ENCODE measurements around the gene SELENOK. TPM values are rescaled to one million over a fixed set of nuclear protein-coding genes. Genes with fewer than 3 reads are reported as not detected.
A peak's percentile ranks its signal among the peaks of the same experiment; 100 is the strongest.
"Not testable (repeated sequence)": the region's sequence is repeated elsewhere in the genome, so short reads cannot be mapped to it uniquely, and the experiment has no call there.

Gene SELENOK
- 23.7 TPM for total RNA-seq

DNA sequence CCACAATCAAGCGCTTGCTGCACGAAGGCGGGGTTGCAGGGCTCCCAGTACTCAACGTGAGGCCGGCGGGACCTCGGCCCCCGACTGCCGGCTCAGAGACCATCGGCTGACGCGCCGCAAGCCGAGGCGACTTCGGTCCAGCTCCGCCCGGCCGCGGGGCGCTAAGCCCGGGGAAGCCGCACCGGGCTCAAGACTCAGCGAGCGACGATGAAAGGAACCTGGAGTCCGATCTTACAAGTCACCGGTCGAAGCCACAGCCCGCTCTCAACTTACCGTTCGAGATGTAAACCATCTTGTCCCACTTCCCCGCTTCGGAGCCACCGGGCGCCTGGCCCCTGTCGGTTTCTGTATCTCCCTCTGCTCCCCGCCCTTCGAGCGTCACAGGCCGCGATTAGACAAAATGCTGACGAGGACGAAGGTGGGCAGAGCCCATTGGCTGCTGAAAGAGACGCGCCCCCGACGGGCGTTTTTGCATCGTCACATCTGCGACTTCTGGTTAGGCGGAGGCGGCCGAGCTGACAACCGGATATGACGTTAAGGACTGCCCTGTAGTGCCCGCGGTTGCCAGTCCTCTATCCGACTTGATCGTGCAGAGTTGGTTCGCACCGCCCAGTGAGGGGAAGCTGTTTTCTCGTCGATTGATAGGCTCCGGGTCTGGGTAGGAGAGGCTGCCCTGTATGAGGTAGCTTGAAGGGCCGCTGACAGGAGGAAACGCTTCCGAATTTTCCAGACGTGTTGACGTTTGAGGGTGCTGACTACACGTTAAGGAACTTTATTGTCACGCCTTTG is at the start of gene SELENOK:
SELENOK (minus strand) TSS at position 363 of the 789 bp plus-strand sequence.
- peak; percentile 98 for ATAC-seq

DNA sequence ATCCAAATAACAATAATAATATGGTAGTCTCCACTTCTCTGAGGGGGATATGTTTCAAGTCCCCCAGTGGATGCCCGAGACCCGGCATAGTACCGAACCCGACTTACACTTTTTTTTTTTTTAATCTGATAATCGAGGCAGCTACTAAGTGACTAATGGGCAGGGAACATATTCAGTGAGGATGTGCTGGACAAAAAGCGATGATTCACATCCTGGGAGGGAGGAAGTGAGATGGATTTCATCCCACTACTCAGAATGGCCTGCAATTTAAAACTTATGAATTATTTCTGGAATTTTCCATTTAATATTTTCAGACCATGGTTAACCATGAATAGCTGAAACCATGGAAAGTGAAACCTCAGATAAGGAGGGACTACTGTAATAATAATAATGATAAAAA is 49.5 kb upstream of the SELENOK start:
- ATAC-seq = no peak

DNA sequence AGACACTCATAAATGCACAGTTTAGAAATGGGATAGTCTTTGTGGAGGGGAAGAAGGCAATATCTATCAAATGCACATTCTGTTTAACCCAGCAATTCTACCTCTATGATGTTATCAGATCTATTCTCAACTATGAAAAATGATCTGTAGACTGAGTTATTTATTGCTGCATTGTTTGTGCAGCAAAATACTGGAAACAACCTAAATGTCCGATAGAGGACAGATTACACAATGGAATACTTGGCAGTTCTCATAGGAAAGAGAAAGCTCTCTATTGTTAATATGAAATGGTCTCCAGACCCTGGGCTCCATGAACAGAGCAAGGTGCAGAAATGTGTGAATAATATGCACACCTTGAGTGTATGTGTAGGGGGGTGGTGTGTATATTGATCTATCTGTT is 49.0 kb upstream of the SELENOK start:
- ATAC-seq = no peak

DNA sequence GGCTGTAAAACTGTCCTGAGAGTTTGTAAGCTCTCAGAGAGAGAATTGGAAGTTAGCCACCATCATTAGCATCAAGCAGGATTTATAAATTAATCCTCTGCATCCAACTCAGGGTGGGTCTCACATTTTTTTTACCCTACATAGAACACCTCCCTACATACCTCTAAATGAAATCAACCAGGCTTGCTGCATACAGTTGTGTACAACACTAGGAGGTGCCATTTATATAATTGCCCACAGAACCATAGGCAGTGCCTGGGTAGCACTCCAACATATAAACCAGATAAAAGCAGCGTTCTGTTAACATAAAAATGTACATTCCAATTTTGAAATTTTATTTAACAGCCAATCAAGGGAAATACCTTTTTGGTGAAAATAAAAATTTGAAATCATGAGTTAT is 48.2 kb upstream of the SELENOK start:
- ATAC-seq = no peak

DNA sequence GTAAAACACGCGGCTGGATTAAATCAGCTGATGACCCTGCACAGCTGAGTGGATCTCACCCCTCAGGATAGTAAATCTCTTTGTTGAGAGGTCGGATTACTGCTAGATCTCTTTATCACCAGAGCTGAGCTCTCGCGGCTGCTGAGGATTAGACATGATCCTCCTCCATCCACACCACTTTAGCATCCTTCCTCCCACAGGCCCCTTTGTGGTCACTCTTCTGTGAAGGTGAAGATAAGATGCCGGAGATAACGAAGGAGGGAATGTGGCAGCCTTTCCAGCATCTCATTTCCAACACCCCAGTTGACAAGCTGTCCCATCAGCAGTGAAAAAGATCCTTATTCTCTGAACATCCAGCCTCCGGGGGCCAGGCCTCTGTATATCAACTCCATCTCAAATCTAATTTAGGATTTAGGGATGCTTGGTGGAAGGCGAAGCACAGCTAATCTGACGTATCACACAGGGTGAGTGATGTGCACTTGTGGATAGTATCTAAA is 47.5 kb upstream of the SELENOK start:
- no peak for ATAC-seq

DNA sequence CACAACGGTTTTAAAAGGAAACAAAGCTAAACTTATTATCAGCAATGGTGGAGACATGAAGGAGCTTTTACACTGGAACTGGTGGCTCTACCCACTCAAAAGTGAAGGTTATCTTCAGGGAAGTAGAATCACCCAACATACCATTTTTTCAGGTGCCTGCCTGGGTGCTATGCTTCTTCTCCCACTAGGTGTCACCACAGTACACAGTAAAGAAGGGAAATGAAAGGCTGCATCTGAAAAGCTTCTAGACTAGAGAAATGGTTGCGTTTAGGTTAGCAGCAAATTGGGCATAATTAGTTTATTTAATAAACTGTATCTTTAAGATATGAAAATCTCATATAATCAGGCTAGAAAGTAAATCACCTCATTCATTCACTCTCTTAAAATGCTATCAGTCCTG is 47.0 kb upstream of the SELENOK start:
- peak; percentile 71 for ATAC-seq

DNA sequence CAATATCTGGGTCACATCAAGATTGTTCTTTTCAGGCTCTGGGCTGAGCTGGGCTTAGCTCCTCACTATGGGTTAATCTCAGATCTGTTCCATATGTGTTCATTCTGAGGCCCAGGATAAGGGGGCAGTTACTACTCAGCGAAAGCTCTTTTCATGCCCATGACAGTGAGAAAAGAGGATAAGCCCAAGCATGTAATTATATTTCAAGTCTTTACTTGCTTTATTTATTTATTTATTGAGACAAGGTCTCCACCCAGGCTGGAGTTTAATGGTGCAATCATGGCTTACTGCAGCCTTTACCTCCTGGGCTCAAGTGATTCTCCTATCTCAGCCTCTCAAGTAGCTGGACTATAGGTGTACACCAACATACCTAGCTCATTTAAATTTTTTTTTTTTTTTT is 44.7 kb upstream of the SELENOK start:
- ATAC-seq = peak; percentile 81

DNA sequence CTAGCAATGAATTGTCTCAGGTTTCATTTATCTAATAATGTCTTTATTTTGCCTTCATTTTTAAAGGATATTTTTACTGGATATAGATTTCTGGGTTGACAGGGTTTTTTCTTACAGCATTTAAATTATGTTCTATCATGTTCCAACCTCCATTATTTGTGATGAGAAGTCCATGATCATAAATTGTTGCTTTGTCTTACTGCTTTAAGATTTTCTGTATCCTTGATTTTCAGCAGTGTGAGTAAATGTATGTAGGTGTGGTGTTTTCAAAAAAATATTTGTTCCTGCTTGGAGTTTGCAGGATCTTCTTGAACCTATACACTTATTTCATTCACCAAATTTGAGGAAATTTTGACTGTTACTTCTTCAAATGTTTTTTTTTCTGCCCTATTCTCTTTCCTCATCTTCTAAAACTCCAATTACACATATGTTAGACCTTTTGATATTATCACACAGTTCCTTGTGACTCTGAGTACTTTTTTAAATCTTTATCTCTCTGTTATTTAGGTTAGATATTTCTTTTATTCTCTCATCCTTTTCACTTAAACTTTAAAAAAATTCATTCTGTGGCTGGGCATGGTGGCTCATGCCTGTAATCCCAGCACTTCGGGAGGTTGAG is 43.7 kb upstream of the SELENOK start:
- ATAC-seq = no peak

DNA sequence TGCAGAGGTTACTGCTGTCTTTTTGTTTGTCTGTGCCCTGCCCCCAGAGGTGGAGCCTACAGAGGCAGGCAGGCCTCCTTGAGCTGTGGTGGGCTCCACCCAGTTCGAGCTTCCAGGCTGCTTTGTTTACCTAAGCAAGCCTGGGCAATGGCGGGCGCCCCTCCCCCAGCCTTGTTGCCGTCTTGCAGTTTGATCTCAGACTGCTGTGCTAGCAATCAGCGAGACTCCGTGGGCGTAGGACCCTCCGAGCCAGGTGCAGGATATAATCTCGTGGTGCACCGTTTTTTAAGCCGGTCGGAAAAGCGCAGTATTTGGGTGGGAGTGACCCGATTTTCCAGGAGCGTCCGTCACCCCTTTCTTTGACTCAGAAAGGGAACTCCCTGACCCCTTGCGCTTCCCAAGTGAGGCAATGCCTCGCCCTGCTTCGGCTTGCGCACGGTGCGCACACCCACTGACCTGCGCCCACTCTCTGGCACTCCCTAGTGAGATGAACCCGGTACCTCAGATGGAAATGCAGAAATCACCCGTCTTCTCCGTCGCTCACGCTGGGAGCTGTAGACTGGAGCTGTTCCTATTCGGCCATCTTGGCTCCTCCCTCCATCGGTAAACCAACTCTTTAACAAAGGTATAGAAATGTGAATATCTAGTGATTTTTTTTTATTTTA is 35.7 kb upstream of the SELENOK start:
- ATAC-seq = not testable (repeated sequence)

DNA sequence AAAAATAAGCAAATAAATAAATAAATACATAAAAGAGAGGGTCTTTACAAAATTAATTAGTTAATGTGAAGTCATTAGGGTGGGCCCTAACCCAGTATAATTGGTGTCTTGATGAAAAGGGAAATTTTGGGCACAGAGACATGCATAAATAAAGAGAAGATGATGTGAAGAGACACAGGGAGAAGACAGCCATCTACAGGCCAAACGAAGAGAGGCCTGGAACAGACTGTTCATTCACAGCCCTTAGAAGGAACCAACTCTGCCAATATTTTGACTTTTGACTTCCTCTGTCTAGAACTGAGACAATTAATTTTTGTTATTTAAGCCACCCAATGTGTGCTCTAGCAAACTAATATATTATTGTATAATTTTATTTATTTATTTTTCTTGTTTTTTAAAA is 29.6 kb upstream of the SELENOK start:
- no peak for ATAC-seq

DNA sequence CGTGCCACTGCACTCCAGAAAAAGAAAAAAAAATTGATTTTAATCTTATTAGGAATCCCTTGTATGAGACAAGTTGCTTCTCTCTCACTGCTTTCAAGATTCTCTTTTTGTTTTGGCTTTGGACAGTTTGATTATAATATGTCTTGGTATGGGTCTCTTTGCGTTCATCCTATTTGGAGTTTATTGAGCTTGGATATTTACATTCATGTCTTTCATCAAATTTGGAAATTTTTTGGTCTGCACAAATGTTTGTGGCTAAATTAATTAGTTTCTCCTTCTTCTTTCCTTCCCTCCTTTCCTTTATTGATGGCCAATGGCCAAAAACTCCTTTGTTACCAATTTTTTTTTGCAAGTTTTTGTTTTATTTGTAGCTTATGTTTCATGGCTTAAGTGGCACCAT is 28.1 kb upstream of the SELENOK start:
- no peak for ATAC-seq

DNA sequence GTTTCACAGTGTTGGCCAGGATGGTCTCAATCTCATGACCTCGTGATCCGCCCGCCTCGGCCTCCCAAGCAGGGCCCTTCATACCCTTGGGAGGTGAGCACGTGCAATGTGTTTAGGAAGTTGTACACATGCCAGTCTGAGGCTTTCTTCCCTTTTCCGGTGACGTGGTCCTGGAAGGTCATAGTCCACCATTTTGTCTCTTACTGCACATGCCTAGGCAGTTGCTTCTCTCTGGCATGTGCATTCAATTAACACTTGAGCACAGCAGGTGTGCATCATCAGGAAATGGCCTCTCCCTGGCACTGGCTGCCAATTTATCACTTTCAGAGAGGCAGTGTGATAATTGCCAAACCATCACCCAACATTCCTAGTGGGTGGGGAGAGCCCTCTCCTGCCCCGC is 21.7 kb upstream of the SELENOK start:
- ATAC-seq = no peak

DNA sequence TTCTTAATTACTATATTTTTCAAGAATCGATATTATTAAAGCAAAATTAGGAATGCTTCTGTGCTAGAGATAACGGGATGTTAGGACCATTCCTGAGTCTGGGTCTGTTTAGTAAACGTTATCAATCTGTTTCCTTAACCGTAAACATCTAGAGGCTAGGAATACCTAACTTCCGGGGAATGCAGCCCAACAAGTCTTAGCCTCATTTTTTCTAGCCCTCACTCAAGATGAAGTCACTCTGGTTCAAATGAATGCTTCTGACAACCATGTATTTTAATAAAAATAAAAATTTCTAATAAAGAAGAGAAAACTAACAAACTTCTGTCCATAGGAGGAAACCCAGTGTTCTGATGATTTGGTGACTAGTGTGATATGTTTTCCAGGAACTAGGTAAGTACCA is 11.1 kb upstream of the SELENOK start:
- ATAC-seq = no peak

DNA sequence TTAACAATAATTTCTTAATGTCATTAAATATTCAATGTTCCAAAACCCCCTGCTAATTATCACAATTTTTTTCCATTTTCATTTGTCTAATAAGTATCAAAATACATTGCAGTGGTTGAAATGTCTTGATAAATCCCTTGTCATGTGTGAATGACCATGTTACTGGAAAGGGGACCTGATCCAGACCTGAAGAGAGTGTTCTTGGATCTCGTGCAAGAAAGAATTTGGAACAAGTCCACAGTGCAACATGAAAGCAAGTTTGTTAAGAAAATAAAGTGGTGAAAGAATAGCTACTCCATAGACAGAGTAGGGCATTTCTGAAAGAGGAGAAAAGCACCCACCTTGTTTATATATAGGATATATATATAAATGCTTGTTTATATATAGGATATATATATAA is 10.4 kb upstream of the SELENOK start:
- no peak for ATAC-seq

DNA sequence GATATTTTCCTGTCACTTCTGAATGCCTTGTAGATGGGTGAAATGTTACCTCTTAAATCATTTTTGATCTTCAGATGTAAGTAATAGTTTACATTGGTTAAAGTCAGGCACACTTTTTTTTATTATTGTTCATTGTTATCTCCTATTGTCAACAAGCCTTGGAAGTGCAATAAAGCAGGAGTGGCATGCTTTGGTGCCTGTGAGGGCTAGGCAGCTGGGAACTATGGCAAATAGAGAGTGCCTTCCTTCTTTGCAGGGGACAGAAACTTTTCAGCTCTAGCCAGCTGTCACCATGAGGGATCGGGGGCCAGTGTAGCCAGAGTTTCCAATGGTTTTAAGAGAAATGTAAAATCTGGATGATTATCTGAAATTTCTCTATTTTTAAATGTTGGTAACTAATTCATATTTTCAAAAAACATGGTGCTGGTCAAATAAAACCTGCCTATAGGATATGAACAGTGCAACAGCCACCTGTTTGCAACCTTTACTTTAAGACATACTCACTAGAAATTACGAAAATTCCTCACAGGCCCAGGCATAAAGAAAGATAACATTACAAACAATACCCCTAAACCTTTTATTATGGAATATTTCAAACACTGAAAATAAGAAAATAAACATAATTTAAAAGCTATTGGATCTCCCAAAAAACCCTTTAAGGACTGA is 9.1 kb upstream of the SELENOK start:
- ATAC-seq = no peak

DNA sequence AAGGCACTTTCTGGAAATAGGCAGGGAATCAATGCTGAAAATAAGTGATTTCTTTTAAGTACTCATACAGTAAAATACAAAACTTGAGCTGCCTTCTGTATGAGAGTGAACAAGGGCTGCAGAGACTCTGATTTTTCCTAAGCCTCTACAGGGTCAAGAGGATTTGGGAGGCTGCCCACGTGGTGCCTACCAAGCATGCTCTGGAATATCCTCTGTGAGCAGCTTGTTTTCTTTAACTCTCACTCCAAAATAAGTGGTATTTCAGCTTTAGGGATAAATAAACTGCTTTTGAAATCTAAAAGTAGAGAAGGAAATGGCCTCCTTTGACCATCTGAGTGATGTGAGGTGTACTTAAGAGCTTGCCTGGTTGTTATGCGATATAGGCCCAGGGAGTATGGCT is 8.1 kb upstream of the SELENOK start:
- ATAC-seq = no peak

DNA sequence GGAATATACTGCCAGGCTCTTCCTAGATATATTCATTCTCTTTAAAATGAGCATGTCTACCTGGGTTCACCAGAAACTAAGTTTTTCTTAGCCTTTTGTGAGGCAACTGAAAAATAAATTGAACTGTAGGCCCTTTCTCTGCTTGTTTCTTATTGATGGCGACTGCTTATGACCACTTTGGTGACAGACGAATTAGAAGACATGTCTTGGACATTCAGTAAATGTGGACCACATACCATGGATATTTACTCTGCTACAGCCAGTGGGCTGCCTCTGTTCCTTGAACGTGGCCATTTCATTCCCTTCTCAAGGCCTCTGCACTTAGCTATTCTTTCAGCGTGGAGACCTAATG is 603 bp upstream of the SELENOK start:
- ATAC-seq = no peak

DNA sequence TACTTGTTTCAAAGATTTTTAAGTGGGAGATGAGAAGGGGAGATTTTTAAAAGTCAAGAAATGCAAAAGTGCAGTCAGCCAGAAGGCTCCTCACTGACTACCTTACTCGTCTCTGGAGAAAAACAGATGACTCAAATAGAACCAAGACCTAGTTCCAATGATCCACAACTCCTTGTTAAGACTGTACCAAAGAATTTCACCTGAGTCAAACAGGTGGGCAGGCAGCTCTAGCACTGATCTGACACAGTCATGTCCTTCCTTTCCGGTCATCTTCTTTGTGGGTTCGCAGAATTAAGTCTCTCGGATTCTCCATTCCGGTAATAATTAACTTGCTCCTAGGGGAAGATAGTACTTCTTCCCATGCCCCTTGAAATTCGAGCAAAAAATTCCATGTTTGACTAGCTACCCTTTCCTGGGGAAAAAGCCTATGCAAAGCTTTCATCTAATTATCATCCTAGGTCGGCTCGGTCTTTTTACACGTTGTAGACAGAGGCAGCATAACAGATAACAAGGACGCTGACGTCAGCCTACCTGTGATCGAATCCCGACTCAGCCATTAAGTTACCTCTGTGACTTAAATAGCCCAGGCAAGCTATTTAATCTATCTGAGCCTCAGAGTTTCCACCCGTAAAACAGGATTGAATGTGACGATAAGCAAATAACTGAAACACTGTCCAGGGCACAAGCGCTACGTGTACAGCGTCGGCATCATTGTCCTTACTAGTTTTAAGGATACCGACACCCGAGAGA is 758 bp downstream of the SELENOK start:
- peak; percentile 12 for ATAC-seq

DNA sequence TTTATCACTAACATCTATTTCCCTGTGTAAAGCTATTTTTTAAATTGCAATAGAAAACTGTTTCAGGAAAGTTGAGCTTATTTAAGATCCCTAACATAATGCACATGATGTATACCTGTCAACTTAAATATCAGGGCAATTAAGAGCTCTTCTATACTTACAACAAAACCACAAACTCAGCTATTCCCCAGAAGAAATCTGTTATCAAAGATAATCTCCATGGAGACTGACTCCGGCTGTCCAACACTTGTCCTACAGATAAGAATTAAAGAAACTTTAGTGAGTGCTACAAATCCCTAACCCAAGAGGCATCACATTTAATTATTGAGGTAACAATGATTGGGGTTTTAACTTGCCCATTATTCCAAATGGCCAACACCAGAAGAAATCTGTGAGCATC is 3.4 kb downstream of the SELENOK start:
- ATAC-seq = no peak

DNA sequence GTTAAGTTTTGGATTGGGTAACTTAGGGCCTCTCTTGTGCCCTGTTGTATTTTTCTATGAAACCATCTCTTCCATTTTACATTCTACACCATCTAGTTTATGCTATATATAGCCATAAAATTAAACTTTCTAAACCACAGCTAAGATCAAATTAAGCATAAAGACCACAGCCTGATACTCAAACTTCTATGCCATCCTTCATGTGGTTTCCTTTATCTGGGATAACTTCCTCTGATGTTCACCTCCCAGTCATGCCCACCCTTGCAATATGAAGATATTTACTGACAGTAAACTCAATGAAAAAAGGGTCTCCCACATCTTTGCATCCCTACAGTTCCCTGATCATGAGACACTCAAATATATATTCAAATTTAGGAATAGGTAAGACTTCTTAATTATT is 4.2 kb downstream of the SELENOK start:
- no peak for ATAC-seq

DNA sequence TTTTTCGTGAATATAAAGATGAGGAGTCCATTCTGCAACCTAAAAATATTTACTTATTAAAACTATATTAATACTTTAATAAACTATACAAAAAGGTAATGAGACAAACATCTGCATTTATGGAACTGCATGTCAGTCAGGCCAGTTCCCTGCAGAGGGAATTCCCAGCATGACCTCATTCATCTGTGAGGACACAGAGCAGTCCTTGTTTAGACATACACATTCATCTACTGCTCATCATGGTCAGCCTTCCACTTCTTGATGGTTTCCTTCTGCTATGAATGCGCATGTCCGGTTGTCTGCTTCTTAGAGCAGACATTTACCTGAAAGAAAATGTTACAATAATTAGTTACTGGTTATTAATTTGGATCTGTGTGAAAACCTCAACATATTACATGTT is 6.4 kb downstream of the SELENOK start:
- no peak for ATAC-seq

DNA sequence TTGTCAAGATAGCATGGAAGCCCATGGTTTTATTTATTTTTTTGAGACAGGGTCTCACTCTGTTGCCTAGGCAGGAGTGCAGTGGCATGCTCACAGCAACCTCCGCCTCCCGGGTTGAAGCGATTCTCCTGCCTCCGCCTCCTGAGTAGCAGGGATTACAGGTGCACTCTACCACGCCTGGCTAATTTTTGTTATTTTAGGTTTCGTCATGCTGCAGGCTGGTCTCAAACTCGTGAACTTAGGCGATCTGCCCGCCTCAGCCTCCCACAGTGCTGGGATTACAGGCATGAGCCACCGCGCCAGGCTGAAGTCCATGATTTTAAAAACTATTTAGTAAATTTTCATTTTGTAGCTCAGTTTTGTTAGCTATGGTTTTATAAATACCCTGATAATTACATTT is 7.0 kb downstream of the SELENOK start:
- no peak for ATAC-seq

DNA sequence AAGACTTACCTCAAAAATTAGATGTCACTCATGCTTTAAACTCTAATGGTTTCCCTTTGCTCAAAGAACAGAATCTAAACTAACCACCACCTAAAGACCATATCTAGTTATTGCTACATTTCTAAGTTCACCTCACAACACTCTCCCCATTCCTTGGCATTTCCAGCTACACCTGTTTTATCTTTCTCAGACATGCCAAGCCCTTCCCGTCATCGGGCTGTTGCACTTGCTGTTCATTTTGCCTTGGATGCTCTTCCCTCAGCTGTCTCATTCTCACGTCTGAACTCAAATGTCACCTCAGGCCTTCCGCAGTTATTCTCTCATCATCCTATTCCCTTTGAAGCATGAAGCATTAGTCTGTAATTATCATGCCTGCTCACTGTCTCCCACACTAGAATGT is 8.7 kb downstream of the SELENOK start:
- no peak for ATAC-seq
